ENCODE measurements around the gene SVIL. TPM values are rescaled to one million over a fixed set of nuclear protein-coding genes. Genes with fewer than 3 reads are reported as not detected.
"Not testable (repeated sequence)": the region's sequence is repeated elsewhere in the genome, so short reads cannot be mapped to it uniquely, and the experiment has no call there.

The SVIL gene
- total RNA-seq, 4 donors from 2014 or later = 585 to 1,262 (median 942) TPM

GRCh38 chr10:29451946-29452345 is 182.8 kb downstream of the SVIL start:
- ATAC-seq = no peak
- no peaks in the 10 kb centered on the region for H3K9me3 ChIP-seq
- peaks cover 0 to 18% of the 10 kb centered on the region in 2 donors for H3K36me3 ChIP-seq
- no peak overlapping the region for H3K4me3 ChIP-seq
- no peak overlapping the region for H3K27ac ChIP-seq
- 61 to 73% methylated on average over 3 to 4 of the region's 4 CpGs for WGBS, 2 donors (ENCODE audit: low coverage in 1 of 2)
- H3K27me3 ChIP-seq = no peaks in the 10 kb centered on the region
- TF ChIP-seq CTCF (IDR thresholded peaks at IDR 0.05) (no peak), EP300 (IDR thresholded peaks at IDR 0.05) (no peak), POLR2AphosphoS5 (IDR thresholded peaks at IDR 0.05) (no peak), POLR2A (IDR thresholded peaks at IDR 0.05) (no peak)
- peaks cover 0 to 24% (median 0%) of the 10 kb centered on the region in 3 donors for H3K4me1 ChIP-seq

GRCh38 chr10:29450405-29450804 is 184.4 kb downstream of the SVIL start:
- TF ChIP-seq POLR2A (IDR thresholded peaks at IDR 0.05) = no peak
- TF ChIP-seq CTCF (IDR thresholded peaks at IDR 0.05) = no peak
- TF ChIP-seq POLR2AphosphoS5 (IDR thresholded peaks at IDR 0.05) = no peak
- TF ChIP-seq EP300 (IDR thresholded peaks at IDR 0.05) = no peak
- no peak overlapping the region for H3K27ac ChIP-seq
- no peaks in the 10 kb centered on the region for H3K27me3 ChIP-seq
- peaks cover 0 to 34% (median 0%) of the 10 kb centered on the region in 3 donors for H3K4me1 ChIP-seq
- no peak overlapping the region for H3K4me3 ChIP-seq
- H3K9me3 ChIP-seq = no peaks in the 10 kb centered on the region
- 76 to 94% methylated on average over 2 to 3 of the region's 6 CpGs for WGBS, 2 donors (ENCODE audit: low coverage in 1 of 2)
- H3K36me3 ChIP-seq = peaks cover 0 to 7% of the 10 kb centered on the region in 2 donors
- ATAC-seq = no peak

GRCh38 chr10:29448756-29449592 is 185.8 kb downstream of the SVIL start:
- WGBS, 2 donors (ENCODE audit: low coverage in 1 of 2) = 9 to 21% methylated on average over 8 of the region's 21 CpGs
- H3K36me3 ChIP-seq, H3K27ac ChIP-seq, H3K27me3 ChIP-seq, H3K4me3 ChIP-seq, H3K9me3 ChIP-seq: not testable (repeated sequence)
- peaks cover 0 to 39% (median 1%) of the 10 kb centered on the region in 3 donors for H3K4me1 ChIP-seq
- peak; percentile 80 to 90 (median 84) for TF ChIP-seq CTCF (IDR thresholded peaks at IDR 0.05)
- ATAC-seq = peak; percentile 84

GRCh38 chr10:29448125-29448524 is 186.6 kb downstream of the SVIL start:
- Histone ChIP-seq H3K4me3 (no peak overlapping the region), H3K9me3 (no peaks in the 10 kb centered on the region), H3K27me3 (no peaks in the 10 kb centered on the region), H3K27ac (peak overlapping the region in 1 of 4 donors; percentile 6), H3K4me1 (peaks cover 0 to 46% (median 3%) of the 10 kb centered on the region in 3 donors), H3K36me3 (no peaks in the 10 kb centered on the region)
- no peak for TF ChIP-seq EP300 (IDR thresholded peaks at IDR 0.05)
- no peak for TF ChIP-seq POLR2AphosphoS5 (IDR thresholded peaks at IDR 0.05)
- no peak for TF ChIP-seq POLR2A (IDR thresholded peaks at IDR 0.05)
- ATAC-seq = no peak
- WGBS, 2 donors (ENCODE audit: low coverage in 1 of 2) = 79% methylated on average over 5 of the region's 7 CpGs; no CpG with 5 or more reads in 1 of the 2 donors

GRCh38 chr10:29446327-29446726 is 188.4 kb downstream of the SVIL start:
- Histone ChIP-seq H3K4me1 (peaks cover 0 to 51% (median 3%) of the 10 kb centered on the region in 3 donors), H3K4me3 (no peak overlapping the region), H3K27me3 (no peaks in the 10 kb centered on the region), H3K27ac (no peak overlapping the region), H3K36me3 (no peaks in the 10 kb centered on the region), H3K9me3 (no peaks in the 10 kb centered on the region)
- no peak for ATAC-seq
- no peak for TF ChIP-seq POLR2AphosphoS5 (IDR thresholded peaks at IDR 0.05)
- no peak for TF ChIP-seq EP300 (IDR thresholded peaks at IDR 0.05)
- TF ChIP-seq POLR2A (IDR thresholded peaks at IDR 0.05) = no peak
- WGBS, 2 donors (ENCODE audit: low coverage in 1 of 2) = 92 to 100% methylated on average over 1 of the region's 1 CpG
